MM.1S (cell line): ENCODE results near the gene FOXD1.
"Not testable (repeated sequence)": the region's sequence is repeated elsewhere in the genome, so short reads cannot be mapped to it uniquely, and the experiment has no call there.

Experiments
- DNase-seq: peaks from one replicate; pipeline ENCODE4 v3.0.0-alpha.2; 2015
- H2AFZ ChIP-seq: fragments of 300-600 bp; sonication (generic); 2 replicates; pipeline ENCODE4 v1.6.0; 2016; ENCODE audit warnings: antibody characterized with exemption, low read length
- H3F3A ChIP-seq: fragments of 300-600 bp; sonication (generic); 2 replicates; pipeline ENCODE4 v1.6.1; 2016; ENCODE audit warnings: mild to moderate bottlenecking, antibody characterized with exemption, low read length, moderate library complexity, mixed read lengths; ENCODE audit not compliant: insufficient read depth
- H3K27ac ChIP-seq: fragments of 300-600 bp; sonication (generic); 2 replicates; pipeline ENCODE4 v1.5.1; 2016; ENCODE audit warnings: mild to moderate bottlenecking, low read length
- H3K27me3 ChIP-seq: fragments of 300-600 bp; sonication (generic); replicated peaks from 2 replicates; pipeline ENCODE4 v1.6.0; 2016; ENCODE audit warnings: low read length; ENCODE audit not compliant: insufficient read depth
- H3K36me3 ChIP-seq: fragments of 300-600 bp; sonication (generic); replicated peaks from 2 replicates; pipeline ENCODE4 v1.6.1; 2016; ENCODE audit warnings: mild to moderate bottlenecking, low read length, mixed read lengths; ENCODE audit not compliant: insufficient read depth
- H3K4me1 ChIP-seq: fragments of 300-600 bp; sonication (generic); 2 replicates; pipeline ENCODE4 v1.6.1; 2016; ENCODE audit warnings: low read length, mixed read lengths
- H3K4me2 ChIP-seq: fragments of 300-600 bp; sonication (generic); 2 replicates; pipeline ENCODE4 v1.6.0; 2016; ENCODE audit warnings: low read depth, low read length
- H3K4me3 ChIP-seq: fragments of 300-600 bp; sonication (generic); 2 replicates; pipeline ENCODE4 v1.5.1; 2016; ENCODE audit warnings: low read length, mixed read lengths
- H3K79me2 ChIP-seq: fragments of 300-600 bp; sonication (generic); 2 replicates; pipeline ENCODE4 v1.6.1; 2016; ENCODE audit warnings: mixed run types, low read length, mixed read lengths
- H3K9ac ChIP-seq: fragments of 300-600 bp; sonication (generic); 2 replicates; pipeline ENCODE4 v1.6.1; 2016; ENCODE audit warnings: low read length, mixed read lengths
- H3K9me2 ChIP-seq: fragments of 300-600 bp; sonication (generic); replicated peaks from 2 replicates; pipeline ENCODE4 v1.6.1; 2016; ENCODE audit warnings: mild to moderate bottlenecking, low read length, mixed read lengths; ENCODE audit not compliant: insufficient read depth
- H3K9me3 ChIP-seq: fragments of 300-600 bp; sonication (generic); replicated peaks from 2 replicates; pipeline ENCODE4 v1.6.1; 2016; ENCODE audit warnings: mild to moderate bottlenecking, low read length, mixed read lengths; ENCODE audit not compliant: insufficient read depth
- H4K20me1 ChIP-seq: fragments of 300-600 bp; sonication (generic); 2 replicates; pipeline ENCODE4 v1.6.1; 2016; ENCODE audit warnings: mild to moderate bottlenecking, low read length, moderate library complexity, mixed read lengths; ENCODE audit not compliant: insufficient read depth
- CTCF ChIP-seq: fragments of 300-600 bp; sonication (generic); IDR thresholded peaks from 2 replicates; pipeline ENCODE4 v1.5.1; 2016; ENCODE audit warnings: antibody characterized with exemption, low read length, mixed read lengths
- EZH2 ChIP-seq: fragments of 300-600 bp; sonication (generic); optimal IDR thresholded peaks from 2 replicates; pipeline ENCODE3; 2017; ENCODE audit warnings: low read depth, mild to moderate bottlenecking, antibody characterized with exemption, low read length, mixed read lengths
- EZH2phosphoT487 ChIP-seq: fragments of 300-600 bp; sonication (generic); IDR thresholded peaks from 2 replicates; pipeline ENCODE4 v1.6.1; 2018; ENCODE audit warnings: antibody characterized with exemption, low read length

The FOXD1 gene

GRCh38 chr5:73480500-73480899 lies 31.9 kb upstream of the FOXD1 start:
- Histone ChIP-seq H4K20me1 (no peaks in the 10 kb centered on the region), H3K27ac (no peak overlapping the region), H3K27me3 (no peaks in the 10 kb centered on the region), H3K36me3 (no peaks in the 10 kb centered on the region), H3K4me3 (no peak overlapping the region), H3K79me2 (no peaks in the 10 kb centered on the region), H3K9ac (no peak overlapping the region), H3K4me2 (no peak overlapping the region), H3F3A (no peaks in the 10 kb centered on the region; the same call in 1 of the 2 replicates), H3K9me2 (no peaks in the 10 kb centered on the region), H3K4me1 (peaks cover 13% of the 10 kb centered on the region), H2AFZ (no peak overlapping the region), H3K9me3 (no peaks in the 10 kb centered on the region)
- TF ChIP-seq CTCF = no peak
- TF ChIP-seq EZH2phosphoT487 = no peak
- TF ChIP-seq EZH2 = no peak
- no peak for DNase-seq

GRCh38 chr5:73472116-73472515 lies 23.5 kb upstream of the FOXD1 start:
- no peak for DNase-seq
- no peak overlapping the region for H2AFZ ChIP-seq
- no peaks in the 10 kb centered on the region for H3K4me1 ChIP-seq
- H3K9me2 ChIP-seq = no peaks in the 10 kb centered on the region
- no peaks in the 10 kb centered on the region for H3K27me3 ChIP-seq
- H3K4me3 ChIP-seq = no peak overlapping the region
- H4K20me1 ChIP-seq = no peaks in the 10 kb centered on the region
- no peak overlapping the region for H3K4me2 ChIP-seq
- H3K9ac ChIP-seq = no peak overlapping the region
- H3K79me2 ChIP-seq = no peaks in the 10 kb centered on the region
- H3K27ac ChIP-seq = no peak overlapping the region
- no peaks in the 10 kb centered on the region for H3F3A ChIP-seq
- TF ChIP-seq EZH2phosphoT487 (no peak), CTCF (no peak), EZH2 (no peak)
- H3K36me3 ChIP-seq = no peaks in the 10 kb centered on the region
- H3K9me3 ChIP-seq = no peaks in the 10 kb centered on the region

GRCh38 chr5:73471654-73472053 lies 23.1 kb upstream of the FOXD1 start:
- no peaks in the 10 kb centered on the region for H4K20me1 ChIP-seq
- no peak overlapping the region for H3K9ac ChIP-seq
- H3K79me2 ChIP-seq = no peaks in the 10 kb centered on the region
- no peaks in the 10 kb centered on the region for H3F3A ChIP-seq
- no peak overlapping the region for H3K4me3 ChIP-seq
- DNase-seq = no peak
- no peak overlapping the region for H2AFZ ChIP-seq
- H3K9me3 ChIP-seq = no peaks in the 10 kb centered on the region
- TF ChIP-seq EZH2 (no peak), EZH2phosphoT487 (no peak)
- no peaks in the 10 kb centered on the region for H3K27me3 ChIP-seq
- no peak overlapping the region for H3K27ac ChIP-seq
- H3K4me2 ChIP-seq = no peak overlapping the region
- H3K36me3 ChIP-seq = no peaks in the 10 kb centered on the region
- H3K4me1 ChIP-seq = no peaks in the 10 kb centered on the region
- H3K9me2 ChIP-seq = no peaks in the 10 kb centered on the region

- H3K9me3 ChIP-seq = no peaks in the 10 kb centered on the region
- no peaks in the 10 kb centered on the region for H3F3A ChIP-seq
- TF ChIP-seq CTCF (no peak), EZH2 (no peak), EZH2phosphoT487 (no peak)
- no peaks in the 10 kb centered on the region for H3K4me1 ChIP-seq
- H4K20me1 ChIP-seq = no peaks in the 10 kb centered on the region
- no peak overlapping the region for H3K4me3 ChIP-seq
- H3K9ac ChIP-seq = no peak overlapping the region
- no peak overlapping the region for H3K27ac ChIP-seq
- no peaks in the 10 kb centered on the region for H3K36me3 ChIP-seq
- H3K79me2 ChIP-seq = no peaks in the 10 kb centered on the region
- H3K27me3 ChIP-seq = no peaks in the 10 kb centered on the region
- H3K9me2 ChIP-seq = no peaks in the 10 kb centered on the region
- no peak overlapping the region for H2AFZ ChIP-seq
- H3K4me2 ChIP-seq = no peak overlapping the region
- DNase-seq = no peak
Observed at GRCh38 chr5:73469878-73470277, 21.3 kb upstream of the FOXD1 start.

- not testable (repeated sequence) for H3K27me3 ChIP-seq, H3K4me1 ChIP-seq, H3K9me3 ChIP-seq, H3F3A ChIP-seq, H2AFZ ChIP-seq, H3K4me2 ChIP-seq, H3K9me2 ChIP-seq, H3K27ac ChIP-seq, H3K9ac ChIP-seq, H3K4me3 ChIP-seq, H3K79me2 ChIP-seq, DNase-seq, H4K20me1 ChIP-seq, H3K36me3 ChIP-seq
Observed at GRCh38 chr5:73468638-73469037, 20.1 kb upstream of the FOXD1 start.
